Mesenchymal stem cell (in vitro differentiated cells and primary cell): ENCODE measurements around the gene ITK.
"Not testable (repeated sequence)": the region's sequence is repeated elsewhere in the genome, so short reads cannot be mapped to it uniquely, and the experiment has no call there.

ENCODE experiments used
- DNase-seq: peaks from one replicate; pipeline ENCODE4 v3.0.0-alpha.2; 2013
- H2AFZ ChIP-seq: one replicate; pipeline ENCODE4 v1.6.1; 2013; ENCODE audit warnings: low read depth, mild to moderate bottlenecking, control low read depth, inconsistent platforms, low read length, moderate library complexity
- H2AK5ac ChIP-seq: 2 replicates; pipeline ENCODE4 v1.6.1; 2013; ENCODE audit warnings: low read length, moderate library complexity, mild to moderate bottlenecking, inconsistent platforms; ENCODE audit not compliant: severe bottlenecking
- H2BK120ac ChIP-seq: one replicate; pipeline ENCODE4 v1.6.1; 2013; ENCODE audit warnings: low read depth, mild to moderate bottlenecking, inconsistent platforms, low read length, moderate library complexity
- H2BK12ac ChIP-seq, 2 experiments: one replicate each; pipeline ENCODE4 v1.6.1; 2013; ENCODE audit warnings: inconsistent platforms in 2 of 2, low read length in 2 of 2, mild to moderate bottlenecking in 2 of 2, moderate library complexity in 2 of 2, control low read depth in 1 of 2
- H2BK15ac ChIP-seq: one replicate; pipeline ENCODE4 v1.6.1; 2013; ENCODE audit warnings: mild to moderate bottlenecking, low read depth, inconsistent platforms; ENCODE audit not compliant: poor library complexity, severe bottlenecking
- H2BK5ac ChIP-seq: 2 replicates; pipeline ENCODE4 v1.6.1; 2013; ENCODE audit warnings: low read depth, mild to moderate bottlenecking, low read length, control low read depth, inconsistent platforms; ENCODE audit not compliant: poor library complexity, severe bottlenecking
- H3K14ac ChIP-seq, 2 experiments: one replicate each; pipeline ENCODE4 v1.6.1; 2013; ENCODE audit warnings: inconsistent platforms in 2 of 2, low read length in 2 of 2, control low read depth in 1 of 2, mild to moderate bottlenecking in 1 of 2, moderate library complexity in 1 of 2
- H3K18ac ChIP-seq, 2 experiments: one replicate each; pipeline ENCODE4 v1.6.1; 2013; ENCODE audit warnings: inconsistent platforms in 2 of 2, low read length in 2 of 2, control low read depth in 1 of 2, low read depth in 1 of 2, mild to moderate bottlenecking in 1 of 2
- H3K23ac ChIP-seq, 2 experiments: one replicate each; pipeline ENCODE4 v1.6.1; 2013; ENCODE audit warnings: inconsistent platforms in 2 of 2, low read length in 2 of 2, mild to moderate bottlenecking in 2 of 2, moderate library complexity in 2 of 2, control low read depth in 1 of 2
- H3K27ac ChIP-seq: 2 replicates; pipeline ENCODE4 v1.5.1; 2013; ENCODE audit warnings: mild to moderate bottlenecking, moderate library complexity, low read length, control low read depth, inconsistent platforms; ENCODE audit not compliant: poor library complexity, severe bottlenecking
- H3K27me3 ChIP-seq, 2 experiments: 2 replicates each; pipeline versions ENCODE4 v1.6.1 to v1.7.0; 2013; ENCODE audit warnings: low read length in 2 of 2, mild to moderate bottlenecking in 2 of 2, moderate library complexity in 2 of 2, control low read depth in 1 of 2, inconsistent platforms in 1 of 2; ENCODE audit not compliant: control insufficient read depth in 1 of 2, insufficient read depth in 1 of 2
- H3K36me3 ChIP-seq, 2 experiments: 2 replicates each; pipeline versions ENCODE4 v1.6.1 to v1.7.0; 2013; ENCODE audit warnings: low read length in 2 of 2, control low read depth in 1 of 2, inconsistent platforms in 1 of 2, low read depth in 1 of 2, mild to moderate bottlenecking in 1 of 2; ENCODE audit not compliant: insufficient read depth in 2 of 2, control insufficient read depth in 1 of 2
- H3K4ac ChIP-seq, 2 experiments: one replicate each; pipeline ENCODE4 v1.6.1; 2013; ENCODE audit warnings: inconsistent platforms in 2 of 2, low read length in 2 of 2, mild to moderate bottlenecking in 2 of 2, moderate library complexity in 2 of 2, control low read depth in 1 of 2, low read depth in 1 of 2
- H3K4me1 ChIP-seq: 2 replicates; pipeline ENCODE4 v1.6.1; 2013; ENCODE audit warnings: low read depth, low read length, control low read depth; ENCODE audit not compliant: control insufficient read depth, insufficient read depth
- H3K4me2 ChIP-seq: 2 replicates; pipeline ENCODE4 v1.6.1; 2013; ENCODE audit warnings: low read length, mild to moderate bottlenecking, inconsistent platforms; ENCODE audit not compliant: poor library complexity, severe bottlenecking
- H3K4me3 ChIP-seq, 2 experiments: 2 replicates each; pipeline versions ENCODE4 v1.5.1 to v1.7.0; 2013; ENCODE audit warnings: low read length in 2 of 2, mild to moderate bottlenecking in 2 of 2, control low read depth in 1 of 2, low read depth in 1 of 2; ENCODE audit not compliant: insufficient read depth in 1 of 2
- H3K79me1 ChIP-seq: replicated peaks from 2 replicates; pipeline ENCODE4 v1.6.1; 2013; ENCODE audit warnings: mild to moderate bottlenecking, control low read depth, low read length, inconsistent platforms; ENCODE audit not compliant: poor library complexity, severe bottlenecking
- H3K9ac ChIP-seq: 2 replicates; pipeline ENCODE4 v1.7.0; 2013; ENCODE audit warnings: mild to moderate bottlenecking, low read length, moderate library complexity
- H3K9me3 ChIP-seq: 2 replicates; pipeline ENCODE4 v1.7.0; 2013; ENCODE audit warnings: mild to moderate bottlenecking, low read length; ENCODE audit not compliant: control insufficient read depth
- H4K8ac ChIP-seq: one replicate; pipeline ENCODE4 v1.6.1; 2013; ENCODE audit warnings: inconsistent platforms, mild to moderate bottlenecking, low read length, moderate library complexity
- H4K91ac ChIP-seq: one replicate; pipeline ENCODE4 v1.6.1; 2013; ENCODE audit warnings: mild to moderate bottlenecking, low read length, inconsistent platforms
- WGBS: methylation state at CpG from one replicate; pipeline ENCODE4 v1.1.7; 2013; ENCODE audit warnings: mixed read lengths; 5-methylcytosine and 5-hydroxymethylcytosine counted together

Gene ITK

DNA sequence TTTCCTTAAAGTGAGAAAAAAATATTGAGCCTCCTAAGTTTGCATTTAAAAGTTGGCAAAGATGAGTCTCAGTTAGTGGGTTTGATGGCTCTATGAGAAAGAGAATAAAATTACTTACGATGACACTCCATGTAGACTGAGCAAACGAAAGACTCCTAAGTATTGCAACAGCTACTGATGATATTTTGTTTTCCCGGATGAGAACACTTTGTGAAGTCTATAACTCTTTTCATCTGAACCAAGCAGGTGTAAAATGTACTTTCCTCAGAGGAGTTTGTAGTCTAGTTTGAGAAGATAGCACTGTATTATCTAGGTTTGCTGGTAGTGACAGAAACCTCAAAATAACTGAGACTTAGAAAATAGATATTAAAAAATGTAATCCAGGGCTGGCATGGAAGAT is 1.7 kb upstream of the ITK start:
- H3K4me2 ChIP-seq = no peak overlapping the region
- no peak overlapping the region for H2BK5ac ChIP-seq
- H3K9me3 ChIP-seq = no peaks in the 10 kb centered on the region
- no peak overlapping the region for H3K4ac ChIP-seq
- H4K91ac ChIP-seq = no peak overlapping the region
- no peak overlapping the region for H2BK120ac ChIP-seq
- no peak overlapping the region for H2AK5ac ChIP-seq
- H3K27ac ChIP-seq = no peak overlapping the region
- H3K4me1 ChIP-seq = no peaks in the 10 kb centered on the region
- no peak overlapping the region for H3K18ac ChIP-seq
- H3K36me3 ChIP-seq = no peaks in the 10 kb centered on the region
- H2BK12ac ChIP-seq = no peak overlapping the region
- no peak overlapping the region for H2BK15ac ChIP-seq
- no peak overlapping the region for H2AFZ ChIP-seq
- no peak for DNase-seq
- WGBS = 100% methylated on average over 2 of the region's 3 CpGs
- H3K79me1 ChIP-seq = no peaks in the 10 kb centered on the region
- no peak overlapping the region for H3K23ac ChIP-seq
- peaks cover 3 to 10% of the 10 kb centered on the region in 2 experiments for H3K27me3 ChIP-seq
- no peak overlapping the region for H3K4me3 ChIP-seq
- no peak overlapping the region for H3K9ac ChIP-seq
- H4K8ac ChIP-seq = no peak overlapping the region
- H3K14ac ChIP-seq = no peak overlapping the region

DNA sequence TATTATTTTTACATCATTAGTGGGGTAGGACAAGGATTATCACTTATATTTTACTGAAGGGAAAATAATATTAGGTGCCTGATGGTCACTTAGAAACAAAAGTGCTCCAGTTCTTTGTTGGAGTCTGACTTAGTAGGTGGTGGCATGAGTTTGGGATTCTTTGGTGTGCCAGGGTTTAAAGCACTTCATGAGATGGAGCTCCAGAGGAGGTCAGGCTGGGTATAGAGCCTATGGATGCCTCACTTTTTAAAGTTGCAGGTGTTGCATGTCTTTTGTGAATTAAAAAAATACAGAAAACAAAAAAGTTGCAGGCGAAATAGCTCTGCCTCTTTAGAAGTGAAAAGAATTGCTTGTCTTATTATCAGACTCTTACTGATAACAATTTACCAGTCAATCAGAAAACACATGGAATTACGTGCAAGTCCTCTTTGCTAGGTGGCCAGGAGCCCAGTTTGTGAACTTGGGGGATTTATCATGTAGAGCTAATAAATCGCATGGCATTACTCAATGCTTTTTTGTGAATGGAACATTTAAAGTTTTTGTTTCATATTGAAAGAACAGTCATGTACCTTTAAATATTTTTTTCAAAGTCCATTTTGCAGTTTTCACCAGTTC is 1.6 kb downstream of the ITK start:
- Histone ChIP-seq H3K9me3 (no peaks in the 10 kb centered on the region), H3K18ac (no peak overlapping the region), H3K23ac (no peak overlapping the region), H3K4me3 (no peak overlapping the region), H2BK120ac (no peak overlapping the region), H2BK5ac (no peak overlapping the region), H3K4ac (no peak overlapping the region), H4K8ac (no peak overlapping the region), H3K14ac (no peak overlapping the region), H2AK5ac (no peak overlapping the region), H3K4me2 (no peak overlapping the region), H3K27me3 (peaks cover 8 to 13% of the 10 kb centered on the region in 2 experiments), H3K36me3 (no peaks in the 10 kb centered on the region), H2AFZ (no peak overlapping the region), H3K79me1 (no peaks in the 10 kb centered on the region), H3K9ac (no peak overlapping the region), H3K27ac (no peak overlapping the region), H3K4me1 (no peaks in the 10 kb centered on the region), H2BK12ac (no peak overlapping the region), H4K91ac (no peak overlapping the region), H2BK15ac (no peak overlapping the region)
- DNase-seq = no peak
- whole genome bisulfite sequencing = 74% methylated on average over 2 of the region's 3 CpGs

GRCh38 chr5:157184117-157184670 is 3.6 kb downstream of the ITK start:
- no peak for DNase-seq
- H3K27me3 ChIP-seq = peaks cover 8 to 10% of the 10 kb centered on the region in 2 experiments
- H2AK5ac ChIP-seq = no peak overlapping the region
- WGBS = 80% methylated on average over 7 of the region's 8 CpGs
- H3K27ac ChIP-seq = no peak overlapping the region
- no peak overlapping the region for H4K8ac ChIP-seq
- H3K4ac ChIP-seq = no peak overlapping the region
- H3K18ac ChIP-seq = no peak overlapping the region
- no peak overlapping the region for H3K4me2 ChIP-seq
- H3K4me1 ChIP-seq = no peaks in the 10 kb centered on the region
- H3K4me3 ChIP-seq = no peak overlapping the region
- H2BK5ac ChIP-seq = no peak overlapping the region
- H3K14ac ChIP-seq = no peak overlapping the region
- no peaks in the 10 kb centered on the region for H3K79me1 ChIP-seq
- H2BK15ac ChIP-seq = no peak overlapping the region
- no peak overlapping the region for H2BK12ac ChIP-seq
- no peaks in the 10 kb centered on the region for H3K36me3 ChIP-seq
- H2AFZ ChIP-seq = no peak overlapping the region
- H3K9me3 ChIP-seq = no peaks in the 10 kb centered on the region
- no peak overlapping the region for H3K9ac ChIP-seq
- no peak overlapping the region for H2BK120ac ChIP-seq
- H3K23ac ChIP-seq = no peak overlapping the region
- no peak overlapping the region for H4K91ac ChIP-seq

- not testable (repeated sequence) for H3K18ac ChIP-seq, H3K36me3 ChIP-seq, H3K4me3 ChIP-seq, H3K4me1 ChIP-seq, H2BK120ac ChIP-seq, H3K9ac ChIP-seq, H2BK5ac ChIP-seq, H3K23ac ChIP-seq, H2AFZ ChIP-seq, H2AK5ac ChIP-seq, H2BK15ac ChIP-seq, H2BK12ac ChIP-seq, H3K79me1 ChIP-seq, H4K91ac ChIP-seq, H3K27me3 ChIP-seq, DNase-seq, H3K9me3 ChIP-seq, H3K4ac ChIP-seq, H3K27ac ChIP-seq, H3K4me2 ChIP-seq, H4K8ac ChIP-seq, H3K14ac ChIP-seq
- WGBS = 93% methylated on average over 6 of the region's 6 CpGs
Measured at GRCh38 chr5:157185122-157185521, 4.5 kb downstream of the ITK start.
